ENCODE results near the gene FNIP1. TPM values are rescaled to one million over a fixed set of nuclear protein-coding genes. Genes with fewer than 3 reads are reported as not detected.

The FNIP1 gene
- total and polyA plus RNA-seq, 10 donors: 3.6 to 53.4 (median 38.7) TPM

DNA sequence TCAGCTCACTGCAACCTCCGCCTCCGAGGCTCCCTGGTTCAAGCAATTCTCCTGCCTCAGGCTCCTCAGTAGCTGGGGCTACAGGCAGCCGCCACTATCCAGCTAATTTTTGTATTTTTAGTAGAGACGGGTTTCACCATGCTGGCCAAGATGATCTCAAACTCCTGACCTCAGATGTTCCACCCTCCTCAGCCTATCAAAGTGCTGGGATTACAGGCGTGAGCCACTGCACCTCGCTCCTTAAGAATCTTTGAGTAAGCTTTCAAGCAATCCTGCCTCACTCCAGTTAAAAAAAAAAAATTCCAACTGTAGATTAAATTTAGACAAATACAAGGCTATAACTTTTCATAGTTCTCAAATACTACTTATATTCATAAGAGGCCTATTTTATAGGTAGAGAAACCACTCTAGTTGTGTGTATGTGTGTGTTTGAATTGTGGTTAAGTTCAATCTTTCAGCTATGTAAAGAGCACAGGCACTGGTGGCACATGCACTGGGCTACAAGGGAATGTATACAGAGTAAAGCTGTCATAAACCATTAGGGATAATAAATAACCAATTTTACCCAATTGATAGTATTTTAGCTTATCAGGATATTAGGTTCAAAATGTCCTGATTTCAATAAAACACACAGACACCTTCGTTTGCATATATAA is 111.2 kb downstream of the FNIP1 start:
- Histone ChIP-seq H3K4me1 (peaks cover 0 to 19% (median 6%) of the 10 kb centered on the region in 6 donors), H3K36me3 (peaks cover 0 to 39% (median 13%) of the 10 kb centered on the region in 6 donors), H3K4me3 (no peak overlapping the region), H3K9me3 (peaks cover 0 to 9% (median 6%) of the 10 kb centered on the region in 8 donors), H3K27me3 (replicated peaks in 1 of 7) (no peaks in the 10 kb centered on the region), H3K27ac (no peak overlapping the region)
- TF ChIP-seq CTCF (IDR thresholded peaks at IDR 0.05 in 8 of 11, conservative IDR thresholded peaks at IDR 0.05 in 3 of 11): no peak
- no peak for TF ChIP-seq POLR2A (IDR thresholded peaks at IDR 0.05)
- no peak for TF ChIP-seq POLR2AphosphoS5 (IDR thresholded peaks at IDR 0.05)
- no peak for DNase-seq
- WGBS, 5 donors: 95 to 98% (median 97%) methylated on average over 7 of the region's 7 CpGs
- intact Hi-C loops (cut with DNase I; ENCODE audit: low total_unique reads): no loop called here

GRCh38 chr5:131684595-131684994 is 112.2 kb downstream of the FNIP1 start:
- Histone ChIP-seq H3K27me3 (replicated peaks in 1 of 7) (no peaks in the 10 kb centered on the region), H3K27ac (no peak overlapping the region), H3K36me3 (peaks cover 0 to 39% (median 3%) of the 10 kb centered on the region in 6 donors), H3K4me3 (no peak overlapping the region), H3K9me3 (no peaks in the 10 kb centered on the region), H3K4me1 (peaks cover 0 to 19% (median 6%) of the 10 kb centered on the region in 6 donors)
- TF ChIP-seq POLR2A (IDR thresholded peaks at IDR 0.05): no peak
- intact Hi-C loops (cut with DNase I; ENCODE audit: low total_unique reads): no loop called here
- no peak for DNase-seq

DNA sequence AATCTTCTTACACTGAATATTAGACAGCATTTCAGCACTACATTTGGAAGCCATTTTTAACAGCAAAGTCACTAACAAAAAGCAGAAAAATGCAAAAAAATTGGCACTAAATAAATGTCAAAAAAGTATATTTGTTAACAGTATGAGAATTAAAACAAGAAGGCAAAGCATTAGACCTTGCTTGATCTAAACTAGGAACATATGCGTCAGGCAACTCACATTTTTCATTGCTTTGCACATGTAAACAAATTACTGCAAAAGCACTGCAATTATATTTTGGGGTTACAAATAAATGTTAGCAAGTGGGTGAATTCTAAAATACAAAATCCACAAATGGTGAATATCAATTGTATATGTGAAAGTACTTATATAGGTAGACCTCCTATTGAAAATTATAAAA is 112.8 kb downstream of the FNIP1 start:
- TF ChIP-seq CTCF (IDR thresholded peaks at IDR 0.05 in 8 of 11, conservative IDR thresholded peaks at IDR 0.05 in 3 of 11): no peak
- TF ChIP-seq POLR2AphosphoS5 (IDR thresholded peaks at IDR 0.05): no peak
- TF ChIP-seq POLR2A (IDR thresholded peaks at IDR 0.05): no peak
- Histone ChIP-seq H3K27ac (peak overlapping the region in 1 of 8 donors; percentile 67), H3K27me3 (replicated peaks in 1 of 7) (no peaks in the 10 kb centered on the region), H3K4me1 (peaks cover 0 to 19% (median 6%) of the 10 kb centered on the region in 6 donors), H3K36me3 (peaks cover 0 to 39% (median 0%) of the 10 kb centered on the region in 6 donors), H3K4me3 (no peak overlapping the region), H3K9me3 (no peaks in the 10 kb centered on the region)
- DNase-seq: no peak
- intact Hi-C loops (cut with DNase I; ENCODE audit: low total_unique reads): no loop called here
- WGBS, 5 donors: 92 to 98% (median 96%) methylated on average over 1 of the region's 1 CpG

GRCh38 chr5:131682826-131683225 is 114.0 kb downstream of the FNIP1 start:
- intact Hi-C loops (cut with DNase I; ENCODE audit: low total_unique reads): no loop called here
- peaks cover 0 to 45% (median 2%) of the 10 kb centered on the region in 6 donors for H3K36me3 ChIP-seq
- H3K27me3 ChIP-seq (replicated peaks in 1 of 7): no peaks in the 10 kb centered on the region
- TF ChIP-seq CTCF (IDR thresholded peaks at IDR 0.05 in 8 of 11, conservative IDR thresholded peaks at IDR 0.05 in 3 of 11): no peak
- TF ChIP-seq POLR2AphosphoS5 (IDR thresholded peaks at IDR 0.05): no peak
- TF ChIP-seq POLR2A (IDR thresholded peaks at IDR 0.05): no peak
- H3K4me3 ChIP-seq: peak overlapping the region in 1 of 8 donors; percentile 12
- no peaks in the 10 kb centered on the region for H3K9me3 ChIP-seq
- WGBS, 5 donors: 31 to 55% (median 39%) methylated on average over 2 of the region's 2 CpGs
- DNase-seq: no peak
- peak overlapping the region in 6 of 8 donors; percentile 39 to 71 (median 56) for H3K27ac ChIP-seq
- H3K4me1 ChIP-seq: peaks cover 0 to 19% (median 6%) of the 10 kb centered on the region in 6 donors

Measured in spleen (tissue), 11 donors.